ENCODE measurements around the gene TAB3. TPM values are rescaled to one million over a fixed set of nuclear protein-coding genes. Genes with fewer than 3 reads are reported as not detected.

TAB3 gene
- total RNA-seq, 2 donors from 2014 or later = 16.1 to 18.2 TPM

- no peak for DNase-seq (ENCODE audit: low spot score)
- intact Hi-C loops (cut with DNase I) = no loop called here
Measured at GRCh38 chrX:30791296-30792278, 97.5 kb downstream of the TAB3 start.

- no peak for DNase-seq (ENCODE audit: low spot score)
- intact Hi-C loops (cut with DNase I) = no loop called here
Measured at GRCh38 chrX:30787012-30787411, 102.0 kb downstream of the TAB3 start.

- no peak for DNase-seq (ENCODE audit: low spot score)
- intact Hi-C loops (cut with DNase I) = no loop called here
Measured at GRCh38 chrX:30786374-30786773, 102.7 kb downstream of the TAB3 start.

GRCh38 chrX:30781711-30782444, 107.2 kb downstream of the TAB3 start:
- DNase-seq (ENCODE audit: low spot score) = no peak
- intact Hi-C loops (cut with DNase I) = no loop called here

- intact Hi-C loops (cut with DNase I) = loop anchor here in 1 of 2 donors (10.0 kb wide), 1 partner anchor 725 kb away; no protein-coding TSS in a partner anchor
- peak; percentile 75 for DNase-seq (ENCODE audit: low spot score)
Measured at GRCh38 chrX:30779453-30780030, 109.5 kb downstream of the TAB3 start.

GRCh38 chrX:30777575-30777974, 111.5 kb downstream of the TAB3 start:
- intact Hi-C loops (cut with DNase I) = loop anchor here in 1 of 2 donors (10.0 kb wide), 1 partner anchor 727 kb away; no protein-coding TSS in a partner anchor
- no peak for DNase-seq (ENCODE audit: low spot score)

Other genes starting within 250 kb of the TAB3 start
- 1 to 10 TPM; 3.6 to 8.3 TPM for gene GK, start 235.8 kb downstream of the TAB3 start, total RNA-seq
- not detected for gene FTHL17, start 182.8 kb upstream of the TAB3 start, total RNA-seq